A549 (cell line): Measurements from ENCODE around the gene AIP.

Experiments
- CTCF ChIP-seq: fragments of >200 bp; sonication (Bioruptor Twin); formaldehyde crosslinking; IDR thresholded peaks from 3 replicates; pipeline ENCODE4 v1.5.1; 2016
- MYC ChIP-seq: IDR thresholded peaks from 2 replicates; pipeline ENCODE4 v1.6.1; 2012; ENCODE audit warnings: mild to moderate bottlenecking, inconsistent platforms, low read length, improper control_type of control experiment, borderline replicate concordance
- POLR2A ChIP-seq: IDR thresholded peaks from 2 replicates; pipeline ENCODE4 v1.6.1; 2012; ENCODE audit warnings: mild to moderate bottlenecking, low read length
- SREBF2 ChIP-seq: fragments of 450-650 bp; IDR thresholded peaks from 2 replicates; pipeline ENCODE4 v1.6.1; 2014; ENCODE audit warnings: mild to moderate bottlenecking, moderate library complexity

- TF ChIP-seq CTCF = no peak
- no peak for TF ChIP-seq MYC
- no peak for TF ChIP-seq POLR2A
- no peak for TF ChIP-seq SREBF2
Observed at GRCh38 chr11:67516806-67517205, 34.0 kb downstream of the AIP start.
